B cell (primary cell): ENCODE data around the gene SAT2. TPM values are rescaled to one million over a fixed set of nuclear protein-coding genes. Genes with fewer than 3 reads are reported as not detected.

Source experiments
- ATAC-seq: fragments of 200-7000 bp; cut with Tn5 transposase; one replicate; pipeline ENCODE4 v1.10.0; 2021; ENCODE audit warnings: low read depth, mild to moderate bottlenecking, moderate number of reproducible peaks, moderate library complexity
- CTCF ChIA-PET: fragments of 350-600 bp; sonication (Branson Sonifier 250); formaldehyde crosslinking; loops from one replicate; lab custom pipeline; 2021; ENCODE audit warnings: antibody characterized with exemption, inconsistent platforms; lab: Charles Lee
- POLR2A ChIA-PET: fragments of 350-600 bp; sonication (Branson Sonifier 250); formaldehyde crosslinking; loops from one replicate; lab custom pipeline; 2021; ENCODE audit warnings: antibody characterized with exemption; lab: Charles Lee
- DNase-seq: peaks from one replicate; pipeline ENCODE4 v3.0.0; 2013
- H2AFZ ChIP-seq: 2 replicates; pipeline ENCODE4 v1.6.1; 2012; ENCODE audit warnings: mild to moderate bottlenecking, low read depth, low read length; ENCODE audit not compliant: insufficient read depth, poor library complexity, severe bottlenecking
- H3K27ac ChIP-seq, 2 donors: 1 replicate in 1 of 2; 2 replicates in 1 of 2; pipeline ENCODE4 v1.5.1; 2012 to 2013; ENCODE audit warnings: low read length in 2 of 2, mild to moderate bottlenecking in 2 of 2, moderate library complexity in 1 of 2
- H3K27me3 ChIP-seq, 4 experiments: fragments of 200-600 bp in 1 of 4; sonication (generic) in 1 of 4; replicated peaks in 1 of 4; 1 replicate in 2 of 4; 2 replicates in 2 of 4; pipeline versions ENCODE4 v1.6.1 to v1.7.0; 2013 to 2016; ENCODE audit warnings: low read length in 3 of 4, mild to moderate bottlenecking in 2 of 4, mixed read lengths in 1 of 4, moderate library complexity in 1 of 4; ENCODE audit not compliant: insufficient read depth in 4 of 4, control insufficient read depth in 3 of 4; ENCODE audit errors: control extremely low read depth in 1 of 4
- H3K36me3 ChIP-seq, 2 experiments: replicated peaks in 1 of 2; 1 replicate in 1 of 2; 2 replicates in 1 of 2; pipeline versions ENCODE4 v1.6.1 to v1.7.1; 2013; ENCODE audit warnings: low read length in 1 of 2; ENCODE audit not compliant: insufficient read depth in 2 of 2, control insufficient read depth in 1 of 2; ENCODE audit errors: control extremely low read depth in 1 of 2, extremely low read depth in 1 of 2
- H3K4me1 ChIP-seq, 2 donors: fragments of 200-600 bp in 1 of 2; sonication (generic) in 1 of 2; 1 replicate in 1 of 2; 2 replicates in 1 of 2; pipeline versions ENCODE4 v1.5.1 to v1.6.1; 2013 to 2017; ENCODE audit warnings: low read length in 2 of 2; ENCODE audit not compliant: control insufficient read depth in 2 of 2, insufficient read depth in 2 of 2
- H3K4me2 ChIP-seq: replicated peaks from 2 replicates; pipeline ENCODE3; 2012; ENCODE audit warnings: mild to moderate bottlenecking, low read depth, low read length; ENCODE audit not compliant: poor library complexity, severe bottlenecking
- H3K4me3 ChIP-seq, 5 experiments: fragments of 200-600 bp in 1 of 5; sonication (generic) in 1 of 5; 1 replicate in 3 of 5; 2 replicates in 2 of 5; pipeline versions ENCODE4 v1.5.1 to v1.7.0; 2011 to 2016; ENCODE audit warnings: low read length in 4 of 5, mild to moderate bottlenecking in 4 of 5, low read depth in 2 of 5, control low read depth in 1 of 5, moderate library complexity in 1 of 5; ENCODE audit not compliant: insufficient read depth in 1 of 5; ENCODE audit errors: control extremely low read depth in 1 of 5, extremely low read depth in 1 of 5
- H3K79me2 ChIP-seq: fragments of 200-600 bp; sonication (generic); one replicate; pipeline ENCODE4 v1.6.0; 2016; ENCODE audit warnings: low read length; ENCODE audit not compliant: control insufficient read depth, insufficient read depth
- H3K9ac ChIP-seq: fragments of 200-600 bp; sonication (generic); 2 replicates; pipeline ENCODE4 v1.6.1; 2017; ENCODE audit warnings: mild to moderate bottlenecking, low read length, moderate library complexity
- H3K9me3 ChIP-seq, 3 donors: one replicate each; pipeline versions ENCODE4 v1.6.1 to v1.7.1; 2013; ENCODE audit warnings: low read length in 2 of 3; ENCODE audit not compliant: control insufficient read depth in 2 of 3, insufficient read depth in 1 of 3; ENCODE audit errors: control extremely low read depth in 1 of 3
- H4K20me1 ChIP-seq: 2 replicates; pipeline ENCODE4 v1.6.0; 2012; ENCODE audit warnings: mild to moderate bottlenecking, low read length; ENCODE audit not compliant: insufficient read depth, control insufficient read depth, poor library complexity, severe bottlenecking
- H3K27ac Mint-ChIP-seq: one replicate; pipeline ENCODE4 v1.8.0; 2021; ENCODE audit warnings: mixed read lengths
- H3K27me3 Mint-ChIP-seq: one replicate; pipeline ENCODE4 v1.8.0; 2021; ENCODE audit warnings: mixed read lengths
- H3K4me1 Mint-ChIP-seq: one replicate; pipeline ENCODE4 v1.8.0; 2021; ENCODE audit warnings: mixed read lengths
- H3K4me3 Mint-ChIP-seq: one replicate; pipeline ENCODE4 v1.8.0; 2021; ENCODE audit warnings: mixed read lengths
- H3K9me3 Mint-ChIP-seq: one replicate; pipeline ENCODE4 v1.8.0; 2022; ENCODE audit warnings: mixed read lengths; ENCODE audit not compliant: insufficient read depth
- EZH2 ChIP-seq: IDR thresholded peaks from 2 replicates; pipeline ENCODE4 v1.6.1; 2012; ENCODE audit warnings: borderline replicate concordance, low read depth, mild to moderate bottlenecking, moderate library complexity, low read length; ENCODE audit not compliant: insufficient read depth, poor library complexity, severe bottlenecking
- WGBS: methylation state at CpG from one replicate; pipeline ENCODE4 v1.1.5; 2013; ENCODE audit warnings: missing lambda C conversion rate; ENCODE audit not compliant: insufficient coverage; 5-methylcytosine and 5-hydroxymethylcytosine counted together
- intact Hi-C: fragments of 100-400 bp; cut with micrococcal nuclease; formaldehyde crosslinking; loops from one replicate; pipeline ENCODE4 v1.10.0; 2022
- polyA plus RNA-seq: library from polyadenylated mRNA; depleted of rRNA; stranded (reverse); fragments of >200 nt; gene quantifications from 2 replicates; pipeline ENCODE4 v1.2.3, GENCODE V29; 2012
- total RNA-seq, 2 donors: library from RNA; stranded (reverse); fragments of 120-200 nt in 1 of 2; gene quantifications; 1 replicate in 1 of 2; 2 replicates in 1 of 2; pipeline versions ENCODE4 v1.2.3 to v1.2.4, GENCODE V29; 2013 to 2022
- TF ChIP-seq, protein P1 (sequence below): fragments of 200-600 bp; IDR thresholded peaks from one replicate; pipeline ENCODE4 v1.8.0; 2022; ENCODE audit warnings: antibody characterized with exemption, mild to moderate bottlenecking

Gene SAT2
- total and polyA plus RNA-seq, 2 donors (not counting 1 experiment from before 2014, with no cell fraction given) = 33.8 to 68.8 TPM

DNA sequence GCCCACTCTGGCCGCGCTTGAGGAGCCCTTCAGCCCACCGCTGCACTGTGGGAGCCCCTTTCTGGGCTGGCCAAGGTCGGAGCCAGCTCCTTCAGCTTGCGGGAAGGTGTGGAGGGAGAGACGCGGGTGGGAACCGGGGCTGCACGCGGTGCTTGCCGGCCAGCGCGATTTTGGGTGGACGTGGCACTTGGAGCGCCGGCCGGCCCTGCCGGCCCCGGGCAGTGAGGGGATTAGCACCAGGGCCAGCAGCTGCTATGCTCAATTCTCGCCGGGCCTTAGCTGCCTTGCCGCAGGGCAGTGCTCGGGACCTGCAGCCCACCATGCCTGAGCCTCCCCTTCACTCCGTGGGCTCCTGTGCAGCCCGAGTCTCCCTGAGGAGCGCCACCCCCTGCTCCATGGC is 13.2 kb upstream of the SAT2 start:
- no peaks in the 10 kb centered on the region for H3K9me3 ChIP-seq
- H3K79me2 ChIP-seq = no peaks in the 10 kb centered on the region
- POLR2A ChIA-PET = interaction anchor here (0.7 kb wide), 1 partner anchor 26 kb away, joined by 3 read pairs; no protein-coding TSS in a partner anchor
- H3K4me1 Mint-ChIP-seq = peaks cover 5% of the 10 kb centered on the region
- 96% methylated on average over 23 of the region's 26 CpGs for WGBS
- H4K20me1 ChIP-seq = no peaks in the 10 kb centered on the region
- no peaks in the 10 kb centered on the region for H3K36me3 ChIP-seq
- TF ChIP-seq EZH2 = no peak
- TF ChIP-seq, protein P1, sequence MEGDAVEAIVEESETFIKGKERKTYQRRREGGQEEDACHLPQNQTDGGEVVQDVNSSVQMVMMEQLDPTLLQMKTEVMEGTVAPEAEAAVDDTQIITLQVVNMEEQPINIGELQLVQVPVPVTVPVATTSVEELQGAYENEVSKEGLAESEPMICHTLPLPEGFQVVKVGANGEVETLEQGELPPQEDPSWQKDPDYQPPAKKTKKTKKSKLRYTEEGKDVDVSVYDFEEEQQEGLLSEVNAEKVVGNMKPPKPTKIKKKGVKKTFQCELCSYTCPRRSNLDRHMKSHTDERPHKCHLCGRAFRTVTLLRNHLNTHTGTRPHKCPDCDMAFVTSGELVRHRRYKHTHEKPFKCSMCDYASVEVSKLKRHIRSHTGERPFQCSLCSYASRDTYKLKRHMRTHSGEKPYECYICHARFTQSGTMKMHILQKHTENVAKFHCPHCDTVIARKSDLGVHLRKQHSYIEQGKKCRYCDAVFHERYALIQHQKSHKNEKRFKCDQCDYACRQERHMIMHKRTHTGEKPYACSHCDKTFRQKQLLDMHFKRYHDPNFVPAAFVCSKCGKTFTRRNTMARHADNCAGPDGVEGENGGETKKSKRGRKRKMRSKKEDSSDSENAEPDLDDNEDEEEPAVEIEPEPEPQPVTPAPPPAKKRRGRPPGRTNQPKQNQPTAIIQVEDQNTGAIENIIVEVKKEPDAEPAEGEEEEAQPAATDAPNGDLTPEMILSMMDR = no peak
- ATAC-seq (no peak), DNase-seq (no peak)
- H3K27ac Mint-ChIP-seq = no peak overlapping the region
- H3K27me3 Mint-ChIP-seq = no peaks in the 10 kb centered on the region
- H3K4me3 ChIP-seq = no peak overlapping the region
- H3K4me1 ChIP-seq = peaks cover 0 to 8% of the 10 kb centered on the region in 2 donors
- no peak overlapping the region for H3K4me2 ChIP-seq
- peaks cover 0 to 3% (median 0%) of the 10 kb centered on the region in 4 experiments for H3K27me3 ChIP-seq
- no peak overlapping the region for H2AFZ ChIP-seq
- CTCF ChIA-PET = no interaction called here
- no peak overlapping the region for H3K9ac ChIP-seq
- intact Hi-C loops = no loop called here
- H3K9me3 Mint-ChIP-seq = no peaks in the 10 kb centered on the region
- no peak overlapping the region for H3K4me3 Mint-ChIP-seq
- H3K27ac ChIP-seq = no peak overlapping the region

DNA sequence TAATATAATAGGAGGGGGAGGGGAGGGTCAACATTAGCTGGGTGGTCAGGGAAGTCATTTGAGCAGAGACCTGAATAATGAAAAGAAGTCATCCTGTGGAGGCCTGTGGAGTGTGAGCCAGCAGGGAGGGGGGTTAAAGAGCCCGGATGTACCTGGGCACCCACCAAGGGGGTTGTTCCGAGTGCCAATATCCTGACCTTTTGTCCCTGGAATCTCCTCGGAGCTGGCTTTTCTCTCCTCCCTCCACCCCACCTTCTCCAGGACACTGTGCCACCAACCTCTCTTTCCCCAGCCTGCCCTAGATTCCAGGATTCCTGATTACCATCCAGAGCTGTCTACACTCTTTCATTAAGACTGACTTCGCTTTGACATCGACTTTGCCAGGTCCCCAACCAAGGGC is 8.5 kb upstream of the SAT2 start:
- WGBS = 87% methylated on average over 3 of the region's 5 CpGs
- Mint-ChIP-seq H3K27me3 (no peaks in the 10 kb centered on the region), H3K4me1 (no peaks in the 10 kb centered on the region), H3K9me3 (no peaks in the 10 kb centered on the region), H3K27ac (no peak overlapping the region), H3K4me3 (no peak overlapping the region)
- H3K79me2 ChIP-seq = no peaks in the 10 kb centered on the region
- H3K27ac ChIP-seq = no peak overlapping the region
- no peaks in the 10 kb centered on the region for H3K36me3 ChIP-seq
- no peak overlapping the region for H3K4me2 ChIP-seq
- H3K4me3 ChIP-seq = no peak overlapping the region
- no peaks in the 10 kb centered on the region for H4K20me1 ChIP-seq
- DNase-seq (no peak), ATAC-seq (no peak)
- no peak for TF ChIP-seq EZH2
- TF ChIP-seq, protein P1 = no peak
- ChIA-PET CTCF (interaction anchor here (1.4 kb wide), 1 partner anchor 52 kb away, joined by 4 read pairs; the partner anchor contains the start of genes TP53 and WRAP53), POLR2A (no interaction called here)
- intact Hi-C loops = no loop called here
- H3K27me3 ChIP-seq = no peaks in the 10 kb centered on the region
- H3K9ac ChIP-seq = no peak overlapping the region
- no peaks in the 10 kb centered on the region for H3K4me1 ChIP-seq
- H3K9me3 ChIP-seq = no peaks in the 10 kb centered on the region
- H2AFZ ChIP-seq = no peak overlapping the region
